Measurements from ENCODE around the gene HSBP1L1. TPM values are rescaled to one million over a fixed set of nuclear protein-coding genes. Genes with fewer than 3 reads are reported as not detected.

HSBP1L1 gene
- total and polyA plus RNA-seq, 2 of the 8 experiments (the other 6 are each of a cell fraction or from before 2014, with no cell fraction given): 1.0 to 1.3 TPM

- FAIRE-seq: no peak
Observed at GRCh38 chr18:79958981-79959380, 5.5 kb upstream of the HSBP1L1 start.

More at GRCh38 chr18:79958981-79959380, 5.5 kb upstream of the HSBP1L1 start:
- H2BK20ac ChIP-seq (ENCODE audit: low read length): no peak overlapping the region
- H2BK12ac ChIP-seq (ENCODE audit: low read depth, low read length): no peak overlapping the region
- H3K36me3 ChIP-seq (ENCODE audit: control insufficient read depth in 2 of 4, insufficient read depth in 4 of 4, low read length in 3 of 4): no peaks in the 10 kb centered on the region
- H2AFZ ChIP-seq (ENCODE audit: low read length): no peak overlapping the region
- 95% methylated on average over 2 of the region's 2 CpGs; no CpG with 5 or more reads in 1 of the 2 experiments for WGBS, 2 experiments (ENCODE audit: extremely low coverage in 1 of 2, insufficient coverage in 1 of 2, insufficient read length in 1 of 2, insufficient replicate concordance in 2 of 2, low coverage in 1 of 2, low lambda C conversion rate in 2 of 2, missing lambda C conversion rate in 1 of 2)
- H3K14ac ChIP-seq (ENCODE audit: insufficient read length): no peak overlapping the region
- peaks cover 2 to 23% (median 15%) of the 10 kb centered on the region in 4 experiments; a peak in 6 of 7 replicates for H3K4me1 ChIP-seq (replicated peaks in 1 of 4; ENCODE audit: control insufficient read depth in 3 of 4, insufficient read depth in 4 of 4, low read length in 3 of 4)
- no peaks in the 10 kb centered on the region for H3K23me2 ChIP-seq (ENCODE audit: low read depth, low read length)
- no peaks in the 10 kb centered on the region for H3K79me2 ChIP-seq (ENCODE audit: control insufficient read depth in 1 of 2, insufficient read depth in 2 of 2, low read length in 2 of 2)
- H2BK120ac ChIP-seq (replicated peaks; ENCODE audit: low read depth, low read length): no peak overlapping the region
- no peak overlapping the region for H4K8ac ChIP-seq (ENCODE audit: extremely low read depth, insufficient read depth, low read length)
- H3K18ac ChIP-seq (ENCODE audit: extremely low read depth, low read length): no peak overlapping the region
- H2AK5ac ChIP-seq (ENCODE audit: low read depth, low read length): no peak overlapping the region
- H2BK15ac ChIP-seq (ENCODE audit: low read length): no peak overlapping the region
- no peak overlapping the region for H4K91ac ChIP-seq (replicated peaks; ENCODE audit: insufficient read length, low read length)
- no peak overlapping the region for H3K4me3 ChIP-seq (ENCODE audit: extremely low read depth in 1 of 4, insufficient read depth in 2 of 4, low read depth in 3 of 4, low read length in 4 of 4)
- DNase-seq (ENCODE audit: low read depth in 1 of 2, low spot score in 2 of 2): no peak
- TF ChIP-seq PHF8 (conservative IDR thresholded peaks at IDR 0.05; ENCODE audit: low read depth, low read length) (no peak), TAF1 (IDR thresholded peaks at IDR 0.05; ENCODE audit: low read depth, low read length) (no peak), YY1 (IDR thresholded peaks at IDR 0.05; ENCODE audit: low read depth, low read length) (no peak), POLR2AphosphoS5 (IDR thresholded peaks at IDR 0.05; ENCODE audit: low read depth, low read length) (no peak), MAFK (IDR thresholded peaks at IDR 0.05; ENCODE audit: low read depth, low read length) (no peak), SRF (IDR thresholded peaks at IDR 0.05; ENCODE audit: low read depth, low read length) (no peak), HDAC6 (IDR thresholded peaks at IDR 0.05; ENCODE audit: low read depth, low read length) (no peak), GABPA (IDR thresholded peaks at IDR 0.05; ENCODE audit: borderline replicate concordance, insufficient read depth, low read length) (no peak), TEAD4 (IDR thresholded peaks at IDR 0.05; ENCODE audit: low read depth, low read length) (no peak), SUZ12 (IDR thresholded peaks at IDR 0.05; ENCODE audit: low read length) (no peak), RFX5 (IDR thresholded peaks at IDR 0.05; ENCODE audit: borderline replicate concordance, low read depth, low read length) (no peak), EZH2 (IDR thresholded peaks at IDR 0.05; ENCODE audit: low read depth, low read length, severe bottlenecking) (no peak), SP1 (IDR thresholded peaks at IDR 0.05; ENCODE audit: low read depth, low read length) (no peak)
- no peak overlapping the region for H3K56ac ChIP-seq (replicated peaks; ENCODE audit: insufficient read length, low read depth, low read length)
- ChIA-PET POLR2A (ENCODE audit: partially characterized antibody) (interaction anchor here (1.2 to 1.6 kb wide), 2 partner anchors 8 to 150 kb away, joined by 3 to 8 read pairs; partner anchors contain the start of gene SLC66A2), CTCF (ENCODE audit: partially characterized antibody) (interaction anchor here (1.1 to 1.3 kb wide), 2 partner anchors 16 to 24 kb away, joined by 3 read pairs; no protein-coding TSS in a partner anchor)
- no peak overlapping the region for H3K27ac ChIP-seq (ENCODE audit: low read depth, low read length)
- no peak overlapping the region for H3K9ac ChIP-seq (replicated peaks in 1 of 4; ENCODE audit: extremely low read depth in 1 of 4, low read depth in 3 of 4, low read length in 3 of 4)
- peaks cover 2 to 8% of the 10 kb centered on the region in 2 experiments for H4K20me1 ChIP-seq (replicated peaks in 1 of 2; ENCODE audit: control insufficient read depth in 1 of 2, insufficient read depth in 2 of 2, low read length in 2 of 2)
- no peaks in the 10 kb centered on the region for H3K79me1 ChIP-seq (ENCODE audit: low read depth, low read length)
- H3K4ac ChIP-seq (replicated peaks; ENCODE audit: insufficient read length, low read depth, low read length): no peak overlapping the region
- no peaks in the 10 kb centered on the region for H3K9me3 ChIP-seq (ENCODE audit: insufficient read depth in 2 of 2, low read depth in 1 of 2, low read length in 1 of 2)
- H3K27me3 ChIP-seq (replicated peaks in 1 of 4; ENCODE audit: control insufficient read depth in 3 of 4, extremely low read depth in 1 of 4, insufficient read depth in 3 of 4, low read length in 3 of 4): peaks cover 7 to 54% (median 51%) of the 10 kb centered on the region in 4 experiments
- no peak overlapping the region for H3K23ac ChIP-seq (ENCODE audit: insufficient read length)
- H4K5ac ChIP-seq (ENCODE audit: insufficient read length, low read depth, low read length): no peak overlapping the region
- no peak overlapping the region for H2BK5ac ChIP-seq (ENCODE audit: low read depth, low read length)
- H3K4me2 ChIP-seq (ENCODE audit: insufficient read depth in 1 of 2, low read depth in 2 of 2, low read length in 2 of 2): no peak overlapping the region; a peak in 1 of 4 replicates
